ENCODE results near the gene PRKCA. TPM values are rescaled to one million over a fixed set of nuclear protein-coding genes. Genes with fewer than 3 reads are reported as not detected.

Gene PRKCA
- total RNA-seq, 6 experiments from 2014 or later = 81.2 to 106 (median 92.9) TPM

GRCh38 chr17:66829883-66830282, 527.5 kb downstream of the PRKCA start:
- no peak for DNase-seq
- Mint-ChIP-seq H3K4me3 (no peak overlapping the region), H3K9me3 (no peaks in the 10 kb centered on the region), H3K4me1 (ENCODE audit: low read depth) (no peaks in the 10 kb centered on the region), H3K27ac (no peak overlapping the region), H3K36me3 (ENCODE audit: low read depth) (no peaks in the 10 kb centered on the region), H3K27me3 (ENCODE audit: insufficient read depth) (peaks cover 15% of the 10 kb centered on the region)
- no peak for TF ChIP-seq CTCF (IDR thresholded peaks at IDR 0.05)

DNA sequence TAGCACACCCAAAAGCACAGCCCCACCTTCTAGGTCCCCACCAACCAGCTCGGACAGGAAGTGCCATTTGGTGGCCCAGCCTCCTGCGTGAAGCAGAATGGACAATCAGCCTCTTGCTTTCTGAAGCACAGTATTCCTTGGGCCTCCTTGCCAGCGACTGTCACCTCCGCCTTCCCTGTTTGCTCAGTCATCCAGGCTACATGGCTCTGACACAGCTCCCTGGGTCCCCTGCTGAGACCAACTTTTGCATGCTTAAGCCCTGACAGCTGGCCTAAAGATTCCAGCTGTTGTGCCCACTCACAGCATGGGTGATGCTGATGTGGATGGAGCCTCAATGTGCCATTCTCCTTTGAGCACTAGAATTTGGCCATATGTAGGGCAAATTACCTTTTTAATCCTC, 528.0 kb downstream of the PRKCA start:
- Mint-ChIP-seq H3K36me3 (ENCODE audit: low read depth) (no peaks in the 10 kb centered on the region), H3K9me3 (no peaks in the 10 kb centered on the region), H3K27me3 (ENCODE audit: insufficient read depth) (peaks cover 15% of the 10 kb centered on the region), H3K4me3 (no peak overlapping the region), H3K4me1 (ENCODE audit: low read depth) (no peaks in the 10 kb centered on the region), H3K27ac (no peak overlapping the region)
- no peak for TF ChIP-seq CTCF (IDR thresholded peaks at IDR 0.05)
- no peak for DNase-seq

DNA sequence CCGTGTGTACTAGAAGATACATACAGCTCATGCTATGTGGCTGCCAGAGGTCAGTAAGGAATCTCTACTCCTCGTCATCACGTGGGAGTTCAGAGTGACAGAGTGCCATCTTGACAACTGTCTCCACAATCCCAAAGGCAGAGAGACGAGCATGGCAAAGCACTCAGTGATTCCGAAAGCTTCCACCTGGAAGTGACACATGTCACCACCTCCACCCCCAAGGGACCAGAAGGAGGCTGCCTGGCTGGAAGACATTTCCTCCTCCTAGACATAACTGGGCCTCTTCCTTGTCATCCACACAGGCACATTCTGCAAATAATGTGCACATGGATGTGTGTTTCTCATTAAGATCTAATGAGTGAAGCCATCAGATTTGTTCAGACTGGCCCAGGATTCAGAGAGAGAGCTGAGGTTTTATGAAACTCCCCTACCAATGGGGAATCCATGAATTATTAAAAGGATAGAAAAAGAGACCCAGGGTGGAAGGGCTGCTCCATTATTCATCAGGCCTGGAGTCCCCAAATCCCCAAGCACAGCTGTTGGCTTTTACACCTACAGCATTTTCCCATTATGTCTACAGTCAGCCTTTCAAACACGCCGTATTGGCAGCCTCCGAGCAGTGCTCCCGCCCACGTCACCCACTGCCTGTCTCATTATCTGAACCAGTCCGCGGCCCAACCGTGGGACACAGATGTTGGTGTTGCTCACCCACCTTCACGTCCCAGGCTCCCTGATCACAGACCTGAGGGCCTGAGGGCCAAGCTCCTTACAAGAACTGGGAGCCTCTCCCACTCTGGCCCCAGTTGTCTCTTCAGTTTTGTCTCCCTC, 529.2 kb downstream of the PRKCA start:
- no peak for DNase-seq
- Mint-ChIP-seq H3K9me3 (no peaks in the 10 kb centered on the region), H3K27me3 (ENCODE audit: insufficient read depth) (peaks cover 20% of the 10 kb centered on the region), H3K4me1 (ENCODE audit: low read depth) (no peaks in the 10 kb centered on the region), H3K27ac (no peak overlapping the region), H3K36me3 (ENCODE audit: low read depth) (no peaks in the 10 kb centered on the region), H3K4me3 (no peak overlapping the region)
- TF ChIP-seq CTCF (IDR thresholded peaks at IDR 0.05) = no peak

- H3K4me3 Mint-ChIP-seq = no peak overlapping the region
- no peaks in the 10 kb centered on the region for H3K4me1 Mint-ChIP-seq (ENCODE audit: low read depth)
- no peak for DNase-seq
These were observed 530.8 kb downstream of the PRKCA start for GRCh38 chr17:66833201-66833600.

DNA sequence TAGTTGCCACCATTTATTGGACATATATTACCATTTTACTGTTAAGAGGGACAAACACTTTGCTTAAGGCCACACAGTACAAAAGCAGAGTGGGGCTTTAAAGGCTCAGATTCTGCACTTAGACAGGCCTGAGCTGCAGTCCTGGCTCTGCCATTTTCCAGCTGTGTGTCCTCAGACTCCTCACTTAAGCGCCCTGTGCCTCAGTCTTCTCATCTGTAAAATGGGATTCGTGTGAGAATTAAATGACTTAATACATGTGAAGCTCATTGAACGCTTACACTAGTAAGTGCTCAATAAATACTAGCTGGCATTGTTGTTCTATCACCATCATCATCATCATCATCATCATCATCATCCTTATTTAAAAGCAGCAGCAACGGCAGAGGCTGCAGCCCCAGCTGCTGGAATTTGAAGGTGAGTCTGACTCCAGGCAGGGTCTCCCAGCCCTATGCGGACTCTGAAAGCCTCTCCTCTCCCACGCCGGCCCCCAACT, 532.1 kb downstream of the PRKCA start:
- Mint-ChIP-seq H3K9me3 (no peaks in the 10 kb centered on the region), H3K4me3 (no peak overlapping the region), H3K36me3 (ENCODE audit: low read depth) (no peaks in the 10 kb centered on the region), H3K27ac (no peak overlapping the region), H3K4me1 (ENCODE audit: low read depth) (no peaks in the 10 kb centered on the region), H3K27me3 (ENCODE audit: insufficient read depth) (peaks cover 22% of the 10 kb centered on the region; the same call in 1 of the 2 replicates)
- no peak for TF ChIP-seq CTCF (IDR thresholded peaks at IDR 0.05)
- DNase-seq = no peak

More at GRCh38 chr17:66833201-66833600, 530.8 kb downstream of the PRKCA start:
- no peak overlapping the region for H3K27ac Mint-ChIP-seq
- no peak for TF ChIP-seq CTCF (IDR thresholded peaks at IDR 0.05)
- H3K9me3 Mint-ChIP-seq = no peaks in the 10 kb centered on the region
- H3K36me3 Mint-ChIP-seq (ENCODE audit: low read depth) = no peaks in the 10 kb centered on the region
- peaks cover 25% of the 10 kb centered on the region for H3K27me3 Mint-ChIP-seq (ENCODE audit: insufficient read depth)

Data from HFFc6 (cell line).